Hematopoietic multipotent progenitor cell (in vitro differentiated cells): ENCODE data around the gene FXR2. TPM values are rescaled to one million over a fixed set of nuclear protein-coding genes. Genes with fewer than 3 reads are reported as not detected.
A peak's percentile ranks its signal among the peaks of the same experiment; 100 is the strongest.
"Not testable (repeated sequence)": the region's sequence is repeated elsewhere in the genome, so short reads cannot be mapped to it uniquely, and the experiment has no call there.

Experiments used
- DNase-seq, 3 donors: peaks; one replicate each; pipeline ENCODE4 v3.0.0-alpha.2; 2011 to 2015; ENCODE audit warnings: low read depth in 2 of 3, low spot score in 2 of 3
- total RNA-seq: library from RNA; depleted of rRNA; stranded (reverse); fragments of >200 nt; gene quantifications from one replicate; pipeline ENCODE4 v1.2.3, GENCODE V29; 2012

The FXR2 gene
- 22.6 TPM for total RNA-seq

DNA sequence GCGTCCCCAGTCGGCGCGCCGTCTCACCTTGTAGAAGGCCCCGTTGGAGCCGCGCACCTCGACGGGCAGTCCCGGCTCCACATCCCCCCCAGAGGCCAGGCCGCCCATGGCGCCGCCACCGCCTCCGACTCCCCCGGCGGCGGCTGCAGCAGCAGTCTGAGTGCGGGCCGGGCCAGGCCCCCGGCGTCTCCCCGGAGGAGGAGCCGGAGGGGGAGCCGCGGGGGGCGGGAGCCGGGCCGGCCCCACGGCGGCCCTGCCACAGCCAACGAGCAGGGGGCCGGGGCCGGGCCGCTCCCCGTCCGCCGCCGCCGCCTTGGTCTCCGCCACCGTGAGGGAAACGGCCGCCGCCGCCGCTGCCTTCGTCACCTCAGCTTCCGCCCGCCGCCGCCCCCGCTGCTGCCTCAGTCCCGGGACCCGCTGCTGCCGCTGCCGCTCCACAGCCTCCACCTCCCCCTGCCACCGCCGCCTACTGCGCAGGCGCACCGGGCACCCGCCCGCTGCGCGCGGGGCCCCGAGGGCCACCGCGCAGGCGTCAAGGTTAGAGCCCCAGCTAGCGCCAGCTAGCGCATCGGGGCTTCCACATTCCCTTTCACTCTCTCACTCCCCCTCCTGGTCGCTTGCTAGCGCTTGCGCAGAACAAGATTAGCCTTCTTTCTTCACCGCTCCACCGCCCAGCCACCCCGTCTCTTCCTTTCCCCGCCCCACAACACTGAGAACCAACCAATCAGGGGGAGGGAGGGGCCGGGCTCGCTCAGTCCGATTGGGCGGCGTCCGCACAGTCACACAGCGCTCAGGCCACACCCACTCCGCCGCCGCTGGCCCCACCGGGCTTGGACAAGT lies at the start of gene FXR2:
Gene FXR2, minus strand, starts transcription at position 473 of the 840 bp plus-strand sequence. Its CDS starts 365 bp downstream, at position 108.
- DNase-seq, result peak; percentile 98 to 100 (median 100)

- DNase-seq, result peak in 1 of 3 donors; percentile 36
These were observed 42.4 kb upstream of the FXR2 start for GRCh38 chr17:7656958-7657609.

DNA sequence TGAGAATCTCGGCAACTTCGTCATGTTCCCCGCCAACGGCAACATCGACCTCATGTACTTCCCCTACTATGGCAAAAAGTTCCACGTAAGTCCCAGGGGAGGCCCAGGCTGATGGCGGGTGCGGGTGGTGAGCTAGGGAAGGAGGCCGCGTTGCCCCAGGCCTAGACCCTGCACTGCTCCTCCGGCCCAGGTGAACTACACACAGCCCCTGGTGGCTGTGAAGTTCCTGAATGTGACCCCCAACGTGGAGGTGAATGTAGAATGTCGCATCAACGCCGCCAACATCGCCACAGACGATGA lies 40.8 kb upstream of the FXR2 start:
- no peak for DNase-seq

- DNase-seq, result no peak
These were observed 40.3 kb upstream of the FXR2 start for GRCh38 chr17:7654832-7655540.

DNA sequence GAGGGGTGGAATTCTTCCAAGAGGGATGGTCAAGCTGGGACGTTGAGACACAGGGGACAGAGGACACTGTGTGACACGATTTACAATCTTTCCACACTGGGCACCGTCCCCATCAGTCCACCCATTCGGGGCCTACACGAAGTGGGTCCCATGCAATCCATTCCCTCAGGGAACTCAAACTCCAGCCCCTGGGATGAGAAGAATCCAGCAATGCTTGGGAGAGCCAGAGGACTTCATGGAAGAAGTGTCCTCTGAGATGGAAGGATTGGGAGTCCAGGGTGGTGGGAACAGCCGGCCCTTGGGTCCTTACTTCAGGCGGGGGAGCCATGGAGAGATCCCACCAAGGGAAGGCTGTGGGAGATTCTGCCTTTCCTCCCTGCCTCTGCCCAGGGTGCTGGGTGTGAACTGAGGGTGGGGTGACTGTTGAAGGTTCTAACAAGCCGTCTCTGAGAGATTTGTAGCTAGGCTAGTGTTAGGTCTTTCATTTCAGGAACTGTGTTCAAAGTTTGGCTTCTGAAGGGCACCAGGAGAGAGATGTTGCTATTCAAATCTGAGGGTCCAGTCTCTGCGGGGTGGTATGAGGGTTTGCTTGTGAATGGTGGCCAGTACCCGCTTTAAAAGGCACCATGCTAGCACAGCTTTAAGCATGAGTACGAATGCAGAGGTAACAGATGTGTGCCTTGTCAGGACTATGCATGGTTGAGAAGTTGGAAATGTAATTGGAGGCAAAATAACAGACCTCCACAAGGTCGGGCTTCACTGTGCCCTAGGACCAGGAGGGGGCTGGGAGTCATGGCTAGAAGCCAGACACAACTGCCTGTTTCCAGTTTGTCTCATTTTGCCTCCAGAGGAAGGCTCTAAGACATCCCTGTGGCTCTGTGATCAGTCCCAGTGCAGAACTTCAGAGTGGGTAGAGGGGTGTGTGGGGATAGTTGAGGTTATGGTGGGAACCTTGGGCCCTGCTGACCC lies 38.0 kb upstream of the FXR2 start:
- no peak for DNase-seq

- DNase-seq, result no peak
These were observed 37.1 kb upstream of the FXR2 start for GRCh38 chr17:7651665-7652387.

DNA sequence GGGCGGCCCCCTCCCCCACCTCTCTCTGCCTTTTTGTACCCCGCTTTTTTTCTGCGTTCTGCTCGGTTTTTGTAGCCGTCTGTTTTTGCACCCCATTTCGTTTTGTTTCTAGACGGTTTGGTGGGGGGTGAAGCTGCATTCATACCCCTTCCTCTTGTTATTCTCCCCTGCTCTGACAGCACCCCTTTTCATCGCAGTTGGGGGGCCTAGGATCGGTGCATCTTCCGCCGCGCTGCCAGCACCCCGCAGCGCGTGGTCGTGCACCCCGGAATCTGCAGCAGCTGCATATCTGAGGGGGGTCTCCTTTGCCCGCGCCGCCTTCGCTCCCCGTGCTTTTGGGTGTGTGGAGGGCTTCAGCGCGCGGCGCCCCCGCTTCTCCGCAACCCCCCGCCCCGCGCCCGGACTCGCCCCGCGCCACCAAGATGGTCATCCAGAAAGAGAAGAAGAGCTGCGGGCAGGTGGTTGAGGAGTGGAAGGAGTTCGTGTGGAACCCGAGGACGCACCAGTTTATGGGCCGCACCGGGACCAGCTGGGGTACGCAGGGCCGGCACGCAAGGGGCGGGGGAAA lies 36.5 kb upstream of the FXR2 start:
- no peak for DNase-seq

DNA sequence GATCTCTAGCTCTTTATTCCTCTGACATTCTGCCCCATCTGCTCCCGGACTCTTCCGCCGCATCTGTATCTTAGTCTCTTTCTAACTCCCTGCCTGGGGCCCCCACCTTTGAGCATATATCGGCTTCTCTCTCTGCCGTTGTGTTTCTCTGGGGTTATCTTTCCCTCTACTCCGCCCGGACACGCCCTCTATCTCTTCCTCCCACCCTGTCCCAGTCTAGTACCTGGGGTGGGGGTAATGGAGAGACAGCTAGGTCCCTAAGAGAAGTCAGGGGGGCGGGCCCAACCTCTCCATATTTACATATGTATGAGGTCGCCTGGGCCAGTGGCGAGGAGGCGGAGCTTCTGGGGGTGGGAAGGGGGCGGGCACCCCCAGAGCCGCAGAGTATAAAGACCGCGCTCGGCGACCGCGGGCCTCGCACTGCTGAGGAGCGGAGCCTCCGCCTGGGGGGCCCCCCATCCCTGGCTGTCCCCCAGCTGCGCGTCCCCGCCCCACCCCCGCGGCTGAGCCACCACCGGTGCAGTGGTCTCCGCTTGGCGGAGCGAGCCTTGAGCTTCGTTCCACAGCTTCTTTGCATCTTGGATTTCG lies 35.9 kb upstream of the FXR2 start, which contains the start of gene ATP1B2:
Gene ATP1B2, plus strand, starts transcription at position 418 of the 588 bp plus-strand sequence. CDS start 593 bp downstream, outside the sequence.
- peak; percentile 55 to 80 (median 76) for DNase-seq

- DNase-seq, result no peak
These were observed 32.3 kb upstream of the FXR2 start for GRCh38 chr17:7647018-7647417.

- no peak for DNase-seq
These were observed 31.8 kb upstream of the FXR2 start for GRCh38 chr17:7646457-7646856.

GRCh38 chr17:7644775-7645174 lies 30.1 kb upstream of the FXR2 start:
- no peak for DNase-seq

- DNase-seq, result not testable (repeated sequence)
These were observed 26.9 kb upstream of the FXR2 start for GRCh38 chr17:7641635-7642034.

DNA sequence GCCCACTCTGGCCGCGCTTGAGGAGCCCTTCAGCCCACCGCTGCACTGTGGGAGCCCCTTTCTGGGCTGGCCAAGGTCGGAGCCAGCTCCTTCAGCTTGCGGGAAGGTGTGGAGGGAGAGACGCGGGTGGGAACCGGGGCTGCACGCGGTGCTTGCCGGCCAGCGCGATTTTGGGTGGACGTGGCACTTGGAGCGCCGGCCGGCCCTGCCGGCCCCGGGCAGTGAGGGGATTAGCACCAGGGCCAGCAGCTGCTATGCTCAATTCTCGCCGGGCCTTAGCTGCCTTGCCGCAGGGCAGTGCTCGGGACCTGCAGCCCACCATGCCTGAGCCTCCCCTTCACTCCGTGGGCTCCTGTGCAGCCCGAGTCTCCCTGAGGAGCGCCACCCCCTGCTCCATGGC lies 26.1 kb upstream of the FXR2 start:
- no peak for DNase-seq

DNA sequence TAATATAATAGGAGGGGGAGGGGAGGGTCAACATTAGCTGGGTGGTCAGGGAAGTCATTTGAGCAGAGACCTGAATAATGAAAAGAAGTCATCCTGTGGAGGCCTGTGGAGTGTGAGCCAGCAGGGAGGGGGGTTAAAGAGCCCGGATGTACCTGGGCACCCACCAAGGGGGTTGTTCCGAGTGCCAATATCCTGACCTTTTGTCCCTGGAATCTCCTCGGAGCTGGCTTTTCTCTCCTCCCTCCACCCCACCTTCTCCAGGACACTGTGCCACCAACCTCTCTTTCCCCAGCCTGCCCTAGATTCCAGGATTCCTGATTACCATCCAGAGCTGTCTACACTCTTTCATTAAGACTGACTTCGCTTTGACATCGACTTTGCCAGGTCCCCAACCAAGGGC lies 21.5 kb upstream of the FXR2 start:
- no peak for DNase-seq

GRCh38 chr17:7634384-7634783 lies 19.7 kb upstream of the FXR2 start:
- peak in 1 of 3 donors; percentile 32 for DNase-seq

DNA sequence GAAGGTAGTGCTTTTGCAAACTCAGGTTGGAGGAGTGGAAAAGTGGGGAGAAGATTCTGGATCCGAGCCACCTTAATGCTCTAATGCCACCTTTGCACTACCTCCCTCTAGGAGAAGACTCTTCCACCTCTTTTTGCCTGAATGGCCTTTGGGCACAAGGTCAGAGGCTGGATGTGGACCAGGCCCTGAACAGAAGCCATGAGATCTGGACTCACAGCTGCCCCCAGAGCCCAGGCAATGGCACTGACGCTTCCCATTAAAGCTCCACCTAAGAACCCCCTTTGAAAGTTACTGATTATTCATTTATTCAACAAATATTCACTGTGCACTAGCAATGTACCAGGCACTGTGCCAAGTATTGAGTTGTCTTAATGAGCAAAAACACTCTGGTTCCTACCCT lies 18.4 kb upstream of the FXR2 start:
- DNase-seq, result no peak

- peak in 2 of 3 donors; percentile 57 to 76 for DNase-seq
These were observed 17.8 kb upstream of the FXR2 start for GRCh38 chr17:7632492-7632894.

- no peak for DNase-seq
These were observed 17.0 kb upstream of the FXR2 start for GRCh38 chr17:7631398-7632380.
